Stimulated activated naive CD8-positive, alpha-beta T cell treated with anti-CD3 and anti-CD28 coated beads, Interleukin-15, amount 100 ng/mL, for 72 hours (primary cell): ENCODE results near the gene PUS3.
"Not testable (repeated sequence)": the region's sequence is repeated elsewhere in the genome, so short reads cannot be mapped to it uniquely, and the experiment has no call there.

ENCODE experiments used
- ATAC-seq: fragments of 150-1000 bp; cut with Tn5 transposase; 2 replicates; pipeline ENCODE4 v1.10.0; 2021; ENCODE audit warnings: mild to moderate bottlenecking, moderate library complexity
- DNase-seq, 2 donors: peaks; one replicate each; pipeline ENCODE4 v3.0.0; 2021 to 2022
- H3K27ac Mint-ChIP-seq, 2 donors: one replicate each; pipeline ENCODE4 v1.8.0; 2022; ENCODE audit warnings: mild to moderate bottlenecking in 2 of 2, mixed read lengths in 2 of 2, moderate library complexity in 2 of 2
- H3K27me3 Mint-ChIP-seq: one replicate; pipeline ENCODE4 v1.8.0; 2022; ENCODE audit warnings: mixed read lengths
- H3K4me1 Mint-ChIP-seq: one replicate; pipeline ENCODE4 v1.8.0; 2022; ENCODE audit warnings: mild to moderate bottlenecking, mixed read lengths
- H3K4me3 Mint-ChIP-seq, 2 donors: one replicate each; pipeline ENCODE4 v1.8.0; 2022; ENCODE audit warnings: mild to moderate bottlenecking in 2 of 2, mixed read lengths in 2 of 2, moderate library complexity in 1 of 2
- H3K9me3 Mint-ChIP-seq, 2 donors: one replicate each; pipeline ENCODE4 v1.8.0; 2022; ENCODE audit warnings: mixed read lengths in 2 of 2

Gene PUS3

DNA sequence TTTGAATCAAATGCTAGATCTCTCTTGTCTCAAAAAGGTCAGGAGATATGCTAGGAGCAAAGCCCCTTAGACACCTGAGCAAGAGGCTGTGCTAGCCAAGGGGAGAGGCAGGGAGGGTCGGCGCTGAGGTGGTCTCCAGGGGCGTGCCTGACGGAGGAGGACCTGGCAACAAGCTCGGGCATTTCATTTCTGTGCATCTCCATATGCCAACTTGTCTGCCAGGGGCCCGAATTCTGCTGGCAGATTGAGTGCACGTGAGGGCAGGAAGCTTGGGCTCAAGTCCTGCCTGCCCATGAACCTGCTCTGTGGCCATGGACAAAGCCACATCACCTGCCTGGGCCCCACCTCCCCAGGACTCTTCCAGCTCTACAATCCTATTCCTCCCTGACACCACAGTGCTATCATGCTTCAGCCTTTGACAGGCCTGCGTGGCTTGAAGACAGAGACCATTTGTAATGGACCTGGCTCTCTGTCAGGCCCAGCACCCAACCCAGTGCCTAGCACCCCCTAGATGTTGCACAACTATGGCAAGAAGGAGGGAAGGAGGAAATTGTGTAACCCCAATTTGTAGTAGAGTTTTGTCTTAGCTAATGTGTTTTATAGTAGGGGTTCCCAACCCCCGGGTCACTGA is 26.6 kb upstream of the PUS3 start:
- no peak overlapping the region for H3K27ac Mint-ChIP-seq
- DNase-seq: no peak

DNA sequence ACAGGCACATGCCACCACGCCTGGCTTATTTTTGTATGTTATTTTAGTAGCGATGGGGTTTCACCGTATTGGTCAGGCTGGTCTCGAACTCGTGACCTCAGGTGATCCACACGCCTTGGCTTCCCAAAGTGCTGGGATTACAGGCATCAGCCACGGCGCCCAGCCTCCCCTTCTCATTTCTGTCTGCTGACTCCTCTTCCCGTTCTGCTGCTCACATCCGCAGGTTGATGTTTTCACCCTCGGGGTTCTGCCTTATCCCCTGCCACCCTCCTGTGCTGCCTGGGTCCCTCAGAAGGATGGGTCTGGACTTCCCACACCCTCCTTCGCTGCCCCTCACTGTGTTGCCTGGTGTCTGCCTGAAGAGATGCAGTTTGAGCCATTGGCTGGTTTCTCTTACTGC is 23.7 kb upstream of the PUS3 start:
- H3K9me3 Mint-ChIP-seq: no peaks in the 10 kb centered on the region
- H3K27me3 Mint-ChIP-seq: peaks cover 21% of the 10 kb centered on the region
- no peak overlapping the region for H3K4me3 Mint-ChIP-seq
- DNase-seq (no peak), ATAC-seq (no peak)
- no peak overlapping the region for H3K27ac Mint-ChIP-seq
- no peaks in the 10 kb centered on the region for H3K4me1 Mint-ChIP-seq

More for the DNA sequence above, 26.6 kb upstream of the PUS3 start:
- no peaks in the 10 kb centered on the region for H3K9me3 Mint-ChIP-seq
- H3K4me1 Mint-ChIP-seq: peaks cover 12% of the 10 kb centered on the region
- H3K4me3 Mint-ChIP-seq: no peak overlapping the region
- no peak for ATAC-seq
- peaks cover 21% of the 10 kb centered on the region for H3K27me3 Mint-ChIP-seq

DNA sequence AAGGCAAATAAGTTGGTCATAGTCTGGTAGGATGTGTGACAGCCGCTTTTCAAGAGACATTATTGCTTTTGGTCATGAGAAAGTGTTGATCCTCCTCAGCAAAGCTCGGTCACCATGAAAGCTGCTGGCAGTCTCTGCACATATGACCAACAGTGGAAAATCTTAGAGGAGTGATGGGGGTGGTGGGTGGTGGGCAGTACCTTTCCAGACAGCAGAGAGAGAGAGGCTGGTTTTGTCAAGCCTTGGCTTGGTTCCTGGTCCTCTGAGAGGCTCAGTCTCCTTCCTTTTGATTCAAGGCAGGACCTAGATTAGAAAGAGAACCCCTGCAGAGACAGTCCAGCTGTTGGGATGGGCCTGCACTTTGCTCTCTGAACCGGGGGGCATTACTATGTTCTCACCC is 22.8 kb upstream of the PUS3 start:
- no peak for ATAC-seq
- no peak for DNase-seq
- H3K9me3 Mint-ChIP-seq: no peaks in the 10 kb centered on the region
- H3K27me3 Mint-ChIP-seq: peaks cover 21% of the 10 kb centered on the region
- no peaks in the 10 kb centered on the region for H3K4me1 Mint-ChIP-seq
- H3K4me3 Mint-ChIP-seq: no peak overlapping the region
- no peak overlapping the region for H3K27ac Mint-ChIP-seq

DNA sequence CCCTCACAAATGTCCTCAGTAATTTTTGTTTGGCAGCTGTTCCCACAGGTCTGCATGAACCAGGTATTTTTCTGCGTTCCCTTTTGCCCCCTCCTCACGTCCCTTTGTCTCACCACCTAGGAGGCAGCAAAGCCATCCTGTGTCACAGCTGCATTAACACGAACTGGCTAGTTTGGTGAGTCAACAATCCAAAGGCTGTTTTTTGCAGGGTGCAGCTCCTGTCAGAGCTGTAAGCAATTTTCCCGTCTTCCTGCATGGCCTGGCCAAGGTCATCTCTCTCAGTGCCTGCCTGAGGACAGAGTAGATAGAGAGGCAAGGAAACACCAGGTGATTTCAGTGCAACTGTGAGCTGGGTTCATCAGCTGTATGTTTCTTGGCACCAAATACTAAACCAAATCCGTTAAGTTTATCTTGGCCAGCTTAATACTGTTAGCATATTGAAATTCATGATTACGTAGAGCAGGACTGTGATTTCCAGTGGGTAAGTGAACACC is 22.3 kb upstream of the PUS3 start:
- Mint-ChIP-seq H3K9me3 (no peaks in the 10 kb centered on the region), H3K4me1 (no peaks in the 10 kb centered on the region), H3K27me3 (peaks cover 21% of the 10 kb centered on the region), H3K4me3 (no peak overlapping the region), H3K27ac (no peak overlapping the region)
- DNase-seq: no peak
- no peak for ATAC-seq

DNA sequence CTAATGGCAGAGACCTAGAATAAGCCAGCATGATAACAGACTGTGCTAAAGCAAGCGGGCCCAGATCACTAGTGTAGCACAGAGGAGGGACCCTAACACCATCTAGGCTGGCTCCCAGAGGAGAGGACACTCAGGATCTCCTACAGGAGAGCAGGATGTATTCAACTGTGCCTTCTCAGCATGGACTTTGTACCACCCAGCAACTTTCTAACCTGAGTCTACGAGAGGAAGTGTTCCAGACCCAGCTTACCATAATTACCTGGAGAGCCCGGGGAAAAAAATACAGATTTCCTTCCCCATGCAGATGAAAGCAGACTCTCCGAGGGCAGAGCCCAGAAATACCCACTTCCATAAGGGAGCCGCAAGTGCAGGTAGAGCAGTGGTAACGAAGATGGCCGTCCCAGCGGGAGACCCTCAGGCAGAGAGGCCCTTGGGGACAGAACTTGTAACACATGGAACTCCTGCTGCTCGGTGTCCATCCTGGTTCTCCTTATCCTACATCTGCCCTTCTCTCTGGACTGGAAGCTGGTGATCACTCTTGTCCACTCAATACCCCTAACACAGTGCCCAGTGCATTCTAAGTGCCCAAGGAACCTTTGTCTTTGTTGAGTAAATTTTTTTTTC is 21.5 kb upstream of the PUS3 start:
- H3K27me3 Mint-ChIP-seq: peaks cover 16% of the 10 kb centered on the region
- H3K9me3 Mint-ChIP-seq: no peaks in the 10 kb centered on the region
- no peak overlapping the region for H3K4me3 Mint-ChIP-seq
- ATAC-seq (no peak), DNase-seq (no peak)
- no peaks in the 10 kb centered on the region for H3K4me1 Mint-ChIP-seq
- H3K27ac Mint-ChIP-seq: no peak overlapping the region

DNA sequence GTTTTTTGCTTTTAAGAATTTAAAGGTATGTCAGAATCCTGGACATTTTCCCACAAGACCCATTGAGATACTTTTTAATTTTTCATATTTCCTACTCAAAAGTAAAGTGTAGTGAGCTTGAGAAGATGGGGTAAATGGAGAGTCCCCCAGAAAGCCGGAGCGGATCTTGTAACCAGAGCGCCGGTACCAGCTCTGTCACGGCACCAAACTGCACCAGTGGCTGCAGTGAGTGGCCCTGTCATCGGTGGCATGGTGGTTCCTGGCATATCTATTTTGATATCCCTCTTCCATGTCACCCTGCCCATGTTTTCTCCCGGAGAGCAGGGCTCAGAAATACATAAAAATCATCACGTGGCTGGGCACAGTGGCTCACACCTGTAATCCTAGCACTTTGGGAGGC is 20.6 kb upstream of the PUS3 start:
- no peak for ATAC-seq
- H3K4me3 Mint-ChIP-seq: no peak overlapping the region
- H3K27ac Mint-ChIP-seq: no peak overlapping the region
- H3K4me1 Mint-ChIP-seq: no peaks in the 10 kb centered on the region
- H3K27me3 Mint-ChIP-seq: peaks cover 10% of the 10 kb centered on the region
- DNase-seq: no peak
- H3K9me3 Mint-ChIP-seq: no peaks in the 10 kb centered on the region

DNA sequence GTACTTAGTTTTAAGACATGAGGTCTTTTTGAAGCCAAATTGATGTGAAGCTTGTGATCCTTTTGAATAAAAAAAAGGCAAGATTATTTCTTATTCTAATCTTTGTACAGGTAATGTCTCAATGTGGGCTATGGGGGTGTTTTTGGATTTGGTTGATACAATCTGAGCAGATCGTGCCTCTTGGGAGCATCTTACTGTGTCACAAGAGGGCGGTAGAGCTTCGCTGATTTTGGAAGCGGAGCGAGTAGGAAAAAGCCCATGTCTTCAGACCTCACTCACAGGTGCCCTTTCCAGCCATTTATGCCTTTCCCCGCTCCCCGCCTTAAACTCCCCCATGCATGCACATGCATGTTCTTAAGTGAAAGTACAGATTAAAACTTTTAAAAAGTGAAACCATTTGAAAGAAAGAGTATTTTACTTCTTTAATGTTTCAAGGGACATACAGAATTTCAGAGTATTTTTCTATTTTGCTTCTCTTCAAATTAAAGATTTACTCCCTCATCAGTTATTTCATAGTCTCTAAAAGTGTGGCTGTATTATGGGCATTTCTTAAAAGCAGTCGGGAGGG is 20.1 kb upstream of the PUS3 start:
- no peak overlapping the region for H3K27ac Mint-ChIP-seq
- ATAC-seq: peak; percentile 80
- H3K4me3 Mint-ChIP-seq: no peak overlapping the region
- no peaks in the 10 kb centered on the region for H3K9me3 Mint-ChIP-seq
- DNase-seq: peak; percentile 54 to 61
- H3K27me3 Mint-ChIP-seq: peaks cover 10% of the 10 kb centered on the region
- H3K4me1 Mint-ChIP-seq: no peaks in the 10 kb centered on the region

DNA sequence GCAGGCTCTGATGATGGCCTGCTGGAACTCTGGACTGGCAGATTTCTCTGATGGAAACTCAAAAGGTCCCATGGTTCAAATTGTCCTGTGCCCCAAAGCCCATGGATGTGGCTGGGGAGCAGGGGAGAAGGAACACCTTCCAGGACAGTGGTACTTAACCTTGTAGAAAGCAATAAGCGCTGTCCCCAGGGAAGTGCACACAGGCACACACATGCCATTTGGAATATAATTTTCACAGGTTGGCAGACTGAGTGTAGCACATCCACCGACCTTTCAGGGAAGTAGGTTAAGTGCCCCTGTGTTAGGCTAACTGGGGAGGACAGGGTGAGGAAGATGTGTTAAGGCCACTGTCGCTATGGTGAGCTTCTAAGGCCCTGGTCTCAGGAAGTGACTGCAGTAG is 19.1 kb upstream of the PUS3 start:
- H3K4me1 Mint-ChIP-seq: no peaks in the 10 kb centered on the region
- H3K27me3 Mint-ChIP-seq: peaks cover 8% of the 10 kb centered on the region
- no peak for DNase-seq
- H3K9me3 Mint-ChIP-seq: no peaks in the 10 kb centered on the region
- no peak for ATAC-seq
- H3K27ac Mint-ChIP-seq: no peak overlapping the region
- no peak overlapping the region for H3K4me3 Mint-ChIP-seq

DNA sequence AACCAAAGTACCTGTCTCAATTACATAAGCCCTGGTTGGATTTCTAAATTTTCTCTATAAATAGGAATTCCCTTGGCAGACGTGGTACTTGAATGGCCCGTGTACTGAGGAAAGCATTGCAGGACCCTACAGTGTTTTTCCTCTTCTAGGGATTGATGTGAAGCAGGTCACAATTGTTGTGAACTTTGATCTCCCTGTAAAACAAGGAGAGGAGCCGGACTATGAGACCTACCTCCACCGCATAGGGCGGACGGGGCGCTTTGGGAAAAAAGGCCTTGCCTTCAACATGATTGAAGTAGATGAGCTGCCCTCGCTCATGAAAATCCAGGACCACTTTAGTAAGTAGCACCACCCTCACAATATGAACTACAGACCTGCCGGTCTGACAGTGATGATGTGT is 18.0 kb upstream of the PUS3 start:
- Mint-ChIP-seq H3K27me3 (peaks cover 9% of the 10 kb centered on the region), H3K27ac (no peak overlapping the region), H3K9me3 (no peaks in the 10 kb centered on the region), H3K4me1 (no peaks in the 10 kb centered on the region), H3K4me3 (no peak overlapping the region)
- no peak for ATAC-seq
- no peak for DNase-seq

DNA sequence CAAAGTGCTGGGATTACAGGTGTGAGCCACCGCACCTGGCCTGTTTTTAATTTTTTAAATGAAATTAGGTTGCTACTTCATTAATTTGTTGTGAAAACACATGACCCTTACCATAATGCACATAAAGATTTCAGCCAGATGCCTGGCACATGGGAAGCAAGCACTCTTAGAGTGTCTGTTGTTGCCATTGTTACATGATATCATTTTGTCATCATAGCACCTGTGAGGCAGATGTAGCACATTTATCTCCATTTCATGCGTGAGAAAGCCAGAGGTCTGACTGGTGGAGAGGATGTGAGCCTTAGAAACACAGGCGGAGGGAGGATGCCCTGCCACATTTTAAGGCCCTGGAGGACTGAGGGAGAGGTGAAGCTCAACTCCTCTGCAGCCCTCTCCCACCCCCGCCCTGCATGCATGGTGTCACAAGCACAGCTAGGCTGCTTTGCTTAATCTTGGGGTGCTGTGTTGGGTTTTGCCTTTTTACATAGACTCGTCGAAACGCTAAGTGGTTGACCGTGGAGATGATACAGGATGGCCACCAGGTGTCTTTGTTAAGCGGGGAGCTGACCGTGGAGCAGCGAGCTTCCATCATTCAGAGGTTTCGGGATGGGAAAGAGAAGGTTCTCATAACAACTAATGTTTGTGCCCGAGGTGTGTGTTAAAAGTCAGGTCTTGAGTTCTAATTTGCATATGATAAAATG is 15.3 kb upstream of the PUS3 start:
- H3K4me3 Mint-ChIP-seq: no peak overlapping the region
- H3K9me3 Mint-ChIP-seq: no peaks in the 10 kb centered on the region
- H3K27ac Mint-ChIP-seq: no peak overlapping the region
- peaks cover 15% of the 10 kb centered on the region for H3K27me3 Mint-ChIP-seq
- H3K4me1 Mint-ChIP-seq: no peaks in the 10 kb centered on the region
- no peak for DNase-seq
- no peak for ATAC-seq

DNA sequence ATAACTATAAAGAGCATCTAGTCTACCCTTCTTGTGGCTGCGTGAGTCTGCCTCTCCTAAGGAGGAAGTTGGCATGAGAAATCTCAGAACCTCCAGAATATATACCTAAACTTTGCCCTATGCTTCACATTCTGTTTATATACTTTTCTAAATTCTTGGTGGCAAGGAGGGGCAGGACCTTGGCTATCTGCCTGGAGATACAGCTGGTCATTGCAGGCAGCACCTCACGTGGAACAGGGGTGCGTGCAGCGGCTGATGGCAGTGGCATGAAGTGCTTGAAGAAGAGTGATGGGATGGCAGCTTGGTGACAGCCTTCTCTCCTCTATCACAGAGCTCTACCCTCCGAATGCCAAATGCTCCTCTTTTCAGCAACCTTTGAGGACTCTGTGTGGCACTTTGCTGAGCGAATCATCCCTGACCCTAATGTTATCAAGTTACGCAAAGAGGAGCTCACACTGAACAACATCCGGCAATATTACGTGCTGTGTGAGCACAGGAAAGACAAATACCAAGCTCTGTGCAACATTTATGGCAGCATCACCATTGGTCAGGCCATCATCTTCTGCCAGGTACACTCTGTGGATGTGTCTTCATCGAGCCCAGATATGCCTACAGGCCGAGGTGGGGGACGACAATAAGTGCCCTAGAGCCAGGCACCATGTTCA is 13.8 kb upstream of the PUS3 start:
- no peaks in the 10 kb centered on the region for H3K4me1 Mint-ChIP-seq
- H3K27ac Mint-ChIP-seq: no peak overlapping the region
- ATAC-seq: no peak
- H3K27me3 Mint-ChIP-seq: peaks cover 15% of the 10 kb centered on the region
- no peaks in the 10 kb centered on the region for H3K9me3 Mint-ChIP-seq
- H3K4me3 Mint-ChIP-seq: no peak overlapping the region
- no peak for DNase-seq

DNA sequence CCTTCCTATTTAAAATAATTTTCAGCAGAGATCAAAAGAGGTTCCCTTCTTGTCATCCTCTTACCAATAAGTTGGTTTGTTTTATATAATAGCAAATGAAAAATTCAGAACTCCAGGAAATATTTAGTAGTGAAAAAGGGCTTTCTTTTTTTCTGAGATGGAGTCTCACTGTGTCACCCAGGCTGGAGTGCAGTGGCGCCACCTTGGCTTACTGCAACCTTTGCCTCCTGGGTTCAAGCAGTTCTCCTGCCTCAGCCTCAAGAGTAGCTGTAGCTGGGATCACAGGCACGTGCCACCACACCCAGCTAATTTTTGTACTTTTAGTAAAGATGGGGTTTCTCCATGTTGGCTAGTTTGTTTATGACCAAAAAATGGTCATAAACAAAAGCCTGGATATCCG is 11.6 kb upstream of the PUS3 start:
- peaks cover 15% of the 10 kb centered on the region for H3K27me3 Mint-ChIP-seq

DNA sequence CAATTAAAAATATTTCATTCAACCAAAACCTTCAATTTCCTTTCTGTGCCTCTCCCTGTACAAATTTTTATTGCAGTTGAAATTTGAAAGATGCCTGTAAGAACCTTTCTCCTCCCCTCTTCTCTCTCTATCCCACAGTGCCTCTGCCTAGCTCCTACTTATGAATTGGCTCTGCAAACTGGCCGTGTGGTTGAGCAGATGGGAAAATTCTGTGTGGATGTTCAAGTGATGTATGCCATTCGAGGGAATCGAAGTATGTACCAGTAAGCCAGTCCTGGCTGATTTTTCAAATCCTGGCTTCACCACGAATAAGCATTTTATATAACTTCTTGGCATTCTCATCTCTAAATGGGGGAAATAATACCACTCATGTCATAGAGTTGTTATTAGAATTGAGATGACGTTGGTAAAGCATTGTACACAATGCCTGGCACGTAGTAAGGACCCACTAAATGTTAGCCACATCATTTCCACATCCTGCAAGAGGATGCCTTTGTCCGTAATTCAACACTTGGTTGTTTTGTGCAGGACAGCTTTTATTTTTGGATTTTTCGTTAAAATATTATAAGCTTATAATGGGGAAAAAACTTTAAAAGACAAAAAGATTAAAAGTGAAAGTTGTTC is 7.3 kb upstream of the PUS3 start:
- no peak for ATAC-seq
- peaks cover 7% of the 10 kb centered on the region for H3K27me3 Mint-ChIP-seq
- no peak for DNase-seq

More for the DNA sequence above, 11.6 kb upstream of the PUS3 start:
- ATAC-seq, H3K4me1 Mint-ChIP-seq, H3K9me3 Mint-ChIP-seq, H3K4me3 Mint-ChIP-seq, DNase-seq, H3K27ac Mint-ChIP-seq: not testable (repeated sequence)

DNA sequence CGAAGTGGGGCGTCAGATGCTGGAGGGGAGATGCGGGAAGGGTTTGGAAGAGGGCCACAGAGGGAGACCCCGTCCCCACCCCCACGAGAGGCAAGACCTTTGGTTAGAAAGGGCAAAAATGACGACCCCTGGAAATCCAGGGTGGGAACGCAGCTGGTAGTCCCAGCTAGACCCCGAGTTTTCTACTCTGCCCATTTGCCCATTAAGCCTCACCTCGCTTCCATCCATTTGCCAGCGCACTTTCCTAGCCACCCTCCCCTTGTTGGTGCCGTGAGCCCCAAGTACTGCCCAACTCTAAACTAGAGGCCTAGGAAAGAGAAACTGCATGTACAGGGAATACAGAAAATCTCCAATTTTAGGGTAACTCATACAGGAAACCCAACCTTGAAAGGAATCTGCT is 1.7 kb upstream of the PUS3 start:
- peaks cover 30% of the 10 kb centered on the region for H3K4me1 Mint-ChIP-seq
- no peak overlapping the region for H3K27ac Mint-ChIP-seq
- H3K27me3 Mint-ChIP-seq: peaks cover 24% of the 10 kb centered on the region
- H3K9me3 Mint-ChIP-seq: no peaks in the 10 kb centered on the region
- ATAC-seq (no peak), DNase-seq (no peak)
- peak overlapping the region; percentile 78 to 95 for H3K4me3 Mint-ChIP-seq

More for the DNA sequence above, 7.3 kb upstream of the PUS3 start:
- Mint-ChIP-seq H3K9me3 (no peaks in the 10 kb centered on the region), H3K4me1 (no peaks in the 10 kb centered on the region), H3K27ac (no peak overlapping the region), H3K4me3 (no peak overlapping the region)
